HepG2 (cell line): ENCODE data around the gene GPR87. TPM values are rescaled to one million over a fixed set of nuclear protein-coding genes. Genes with fewer than 3 reads are reported as not detected.

Source experiments
- ATAC-seq: fragments of 200-7000 bp; cut with Tn5 transposase; 3 replicates; pipeline ENCODE4 v1.9.1; 2020; ENCODE audit warnings: mild to moderate bottlenecking, moderate library complexity
- BruUV-seq: library from RNA; stranded (reverse); fragments of 400-500 nt; replicated peaks from 2 replicates; lab custom pipeline; 2021; lab: Mats Ljungman, UMichigan
- CTCF ChIA-PET: fragments of 300-600 bp; formaldehyde crosslinking; extraction: SDS; loops from one replicate; lab custom pipeline; 2021; ENCODE audit warnings: low total read pairs, inconsistent platforms, low intra/inter-chr PET ratio; lab: Yijun Ruan, JAX
- POLR2A ChIA-PET: fragments of 350-600 bp; sonication (Branson Sonifier 250); formaldehyde crosslinking; loops from one replicate; lab custom pipeline; 2020; ENCODE audit warnings: antibody characterized with exemption, inconsistent platforms; lab: Yijun Ruan, JAX
- DNase-seq: peaks from one replicate; pipeline ENCODE4 v3.0.0-alpha.2; 2015; ENCODE audit warnings: low spot score
- FAIRE-seq: peaks from 3 replicates; lab custom pipeline; 2011; peaks lifted over from hg19 to GRCh38; lab: Jason Lieb, UNC
- H2AFZ ChIP-seq: one replicate; pipeline ENCODE4 v1.6.1; 2011; ENCODE audit warnings: low read length, inconsistent platforms
- H3K27ac ChIP-seq: fragments of 300-600 bp; 3 replicates; pipeline ENCODE4 v1.8.0; 2011; ENCODE audit warnings: mixed run types, mild to moderate bottlenecking, mixed read lengths, low read length, inconsistent platforms; ENCODE audit not compliant: insufficient read depth; ENCODE audit errors: extremely low read length
- H3K27me3 ChIP-seq, 2 experiments: fragments of 200-600 bp in 1 of 2; 2 replicates in 1 of 2; 3 replicates in 1 of 2; pipeline versions ENCODE4 v1.6.0 to v1.8.0; 2011; ENCODE audit warnings: low read length in 2 of 2, mild to moderate bottlenecking in 2 of 2, moderate library complexity in 2 of 2, inconsistent platforms in 1 of 2; ENCODE audit not compliant: insufficient read depth in 2 of 2, control insufficient read depth in 1 of 2
- H3K36me3 ChIP-seq, 2 experiments: fragments of 200-600 bp in 1 of 2; replicated peaks in 1 of 2; 2 replicates in 1 of 2; 3 replicates in 1 of 2; pipeline versions ENCODE4 v1.5.1 to v1.8.0; 2011; ENCODE audit warnings: low read length in 2 of 2, inconsistent platforms in 1 of 2; ENCODE audit not compliant: insufficient read depth in 2 of 2, control insufficient read depth in 1 of 2
- H3K4me1 ChIP-seq: 2 replicates; pipeline ENCODE4 v1.5.1; 2012; ENCODE audit warnings: low read length, inconsistent platforms; ENCODE audit not compliant: insufficient read depth
- H3K4me2 ChIP-seq: 2 replicates; pipeline ENCODE4 v1.6.0; 2011; ENCODE audit warnings: low read depth, low read length, inconsistent platforms
- H3K4me3 ChIP-seq, 3 experiments: fragments of 200-600 bp in 1 of 3; sonication (generic), shearing (Covaris generic) in 1 of 3; replicated peaks in 1 of 3; 2 replicates each; pipeline ENCODE4 v1.5.1; 2011 to 2016; ENCODE audit warnings: low read length in 3 of 3, inconsistent platforms in 2 of 3, low read depth in 2 of 3, mild to moderate bottlenecking in 2 of 3, control low read depth in 1 of 3, mixed read lengths in 1 of 3; ENCODE audit not compliant: insufficient read depth in 1 of 3
- H3K79me2 ChIP-seq: one replicate; pipeline ENCODE4 v1.6.1; 2011; ENCODE audit warnings: low read length, inconsistent platforms; ENCODE audit not compliant: insufficient read depth
- H3K9ac ChIP-seq: 2 replicates; pipeline ENCODE4 v1.6.0; 2011; ENCODE audit warnings: mild to moderate bottlenecking, low read depth, low read length, inconsistent platforms; ENCODE audit not compliant: insufficient read depth
- H3K9me3 ChIP-seq: 2 replicates; pipeline ENCODE4 v1.5.1; 2012; ENCODE audit warnings: mild to moderate bottlenecking, low read length
- H4K20me1 ChIP-seq: 2 replicates; pipeline ENCODE4 v1.6.0; 2011; ENCODE audit warnings: inconsistent platforms, mild to moderate bottlenecking, low read length, moderate library complexity; ENCODE audit not compliant: insufficient read depth
- JDP2 ChIP-seq: sonication (generic); formaldehyde crosslinking; IDR thresholded peaks from 2 replicates; pipeline ENCODE4 v1.8.1; 2022; ENCODE audit warnings: missing genetic modification reagents, borderline replicate concordance
- SNAI1 ChIP-seq: sonication (generic); formaldehyde crosslinking; IDR thresholded peaks from 2 replicates; pipeline ENCODE4 v1.5.0; 2020; ENCODE audit warnings: mild to moderate bottlenecking, missing genetic modification reagents, borderline replicate concordance
- ZHX2 ChIP-seq, 2 experiments: sonication (generic) in 1 of 2; formaldehyde crosslinking in 1 of 2; IDR thresholded peaks; 2 replicates each; pipeline versions ENCODE4 v1.6.1 to v1.9.0; 2014 to 2022; ENCODE audit warnings: antibody characterized with exemption in 1 of 2, borderline replicate concordance in 1 of 2, inconsistent platforms in 1 of 2, low read depth in 1 of 2, missing genetic modification reagents in 1 of 2
- ZNF30 ChIP-seq: sonication (generic); formaldehyde crosslinking; IDR thresholded peaks from 2 replicates; pipeline ENCODE4 v1.5.0; 2020; ENCODE audit warnings: mild to moderate bottlenecking, missing genetic modification reagents
- ZNF333 ChIP-seq: sonication (generic); formaldehyde crosslinking; IDR thresholded peaks from 2 replicates; pipeline ENCODE4 v1.4.0; 2020; ENCODE audit warnings: mild to moderate bottlenecking, missing genetic modification reagents, borderline replicate concordance
- ZNF446 ChIP-seq: sonication (generic); formaldehyde crosslinking; IDR thresholded peaks from 2 replicates; pipeline ENCODE4 v1.5.0; 2020; ENCODE audit warnings: mild to moderate bottlenecking, missing genetic modification reagents
- WGBS: methylation state at CpG from one replicate; pipeline ENCODE4 v1.1.6; 2017; ENCODE audit warnings: low lambda C conversion rate; 5-methylcytosine and 5-hydroxymethylcytosine counted together
- in situ Hi-C: cut with HindIII; loops from 2 replicates; pipeline ENCODE4 v1.10.0; 2017; ENCODE audit warnings: low pct_unique_long_range_greater_than_20kb; ENCODE audit not compliant: extremely low pct_ligation_motif_present
- intact Hi-C: fragments of 100-400 bp; cut with micrococcal nuclease; formaldehyde crosslinking; loops from one replicate; pipeline ENCODE4 v1.10.0; 2022; ENCODE audit not compliant: unreplicated experiment
- polyA plus RNA-seq, 8 experiments: library from polyadenylated mRNA; depleted of rRNA in 3 of 8; stranded (reverse) in 7 of 8; unstranded in 1 of 8; fragments of >200 nt; fragmentation: Illumina TruSeq in 4 of 8; extraction: Trizol in 4 of 8; gene quantifications; 2 replicates each; pipeline versions ENCODE4 v1.2.1 to v1.2.3, GENCODE V29; 2011 to 2016; ENCODE audit warnings: low read depth in 4 of 8, missing spikeins in 1 of 8, mixed read lengths in 1 of 8; ENCODE audit not compliant: insufficient read depth in 1 of 8
- total RNA-seq, 5 experiments: library from RNA; depleted of rRNA; stranded (reverse); fragments of >200 nt; fragmentation: Illumina TruSeq; extraction: Trizol; gene quantifications; 2 replicates each; pipeline ENCODE4 v1.2.3, GENCODE V29; 2016; ENCODE audit warnings: low read depth in 1 of 5
- TF ChIP-seq, protein P1 (sequence below): fragments of 450-650 bp; IDR thresholded peaks from 2 replicates; pipeline ENCODE4 v1.6.1; 2016
- TF ChIP-seq, protein P2 (sequence below): sonication (generic); formaldehyde crosslinking; IDR thresholded peaks from 2 replicates; pipeline ENCODE4 v1.9.0; 2021; ENCODE audit warnings: missing genetic modification reagents, borderline replicate concordance

GPR87 gene
- total and polyA plus RNA-seq, 2 of the 13 experiments (the other 11 are each of a cell fraction or from before 2014, with no cell fraction given) = not detected

- FAIRE-seq (no peak), ATAC-seq (no peak), DNase-seq (no peak)
- H3K9me3 ChIP-seq = no peaks in the 10 kb centered on the region
- H3K27me3 ChIP-seq = no peaks in the 10 kb centered on the region
- ChIA-PET POLR2A (no interaction called here), CTCF (interaction anchor here (1.9 kb wide), 1 partner anchor 100 kb away, joined by 11 read pairs; no protein-coding TSS in a partner anchor)
- in situ Hi-C loops (no loop called here), intact Hi-C loops (no loop called here)
- no peaks in the 10 kb centered on the region for H4K20me1 ChIP-seq
- H3K27ac ChIP-seq = no peak overlapping the region
- H3K9ac ChIP-seq = no peak overlapping the region
- H3K4me1 ChIP-seq = no peaks in the 10 kb centered on the region
- H3K4me2 ChIP-seq = no peak overlapping the region
- no peak overlapping the region for H3K4me3 ChIP-seq
- BruUV-seq = no TSS peak
- WGBS = 31% methylated on average over 10 of the region's 10 CpGs
- H3K79me2 ChIP-seq = no peaks in the 10 kb centered on the region
- H3K36me3 ChIP-seq = no peaks in the 10 kb centered on the region
- no peak overlapping the region for H2AFZ ChIP-seq
- TF ChIP-seq JDP2 (CRISPR knock-in tag) (no peak), SNAI1 (no peak), ZHX2 (IDR thresholded peaks at IDR 0.05; ENCODE audit: low read depth) (no peak), ZHX2 (CRISPR knock-in tag; IDR thresholded peaks at IDR 0.05; ENCODE audit: borderline replicate concordance) (no peak), ZNF30 (no peak), ZNF446 (CRISPR knock-in tag) (no peak), ZNF333 (CRISPR knock-in tag) (no peak)
- TF ChIP-seq, protein P1, sequence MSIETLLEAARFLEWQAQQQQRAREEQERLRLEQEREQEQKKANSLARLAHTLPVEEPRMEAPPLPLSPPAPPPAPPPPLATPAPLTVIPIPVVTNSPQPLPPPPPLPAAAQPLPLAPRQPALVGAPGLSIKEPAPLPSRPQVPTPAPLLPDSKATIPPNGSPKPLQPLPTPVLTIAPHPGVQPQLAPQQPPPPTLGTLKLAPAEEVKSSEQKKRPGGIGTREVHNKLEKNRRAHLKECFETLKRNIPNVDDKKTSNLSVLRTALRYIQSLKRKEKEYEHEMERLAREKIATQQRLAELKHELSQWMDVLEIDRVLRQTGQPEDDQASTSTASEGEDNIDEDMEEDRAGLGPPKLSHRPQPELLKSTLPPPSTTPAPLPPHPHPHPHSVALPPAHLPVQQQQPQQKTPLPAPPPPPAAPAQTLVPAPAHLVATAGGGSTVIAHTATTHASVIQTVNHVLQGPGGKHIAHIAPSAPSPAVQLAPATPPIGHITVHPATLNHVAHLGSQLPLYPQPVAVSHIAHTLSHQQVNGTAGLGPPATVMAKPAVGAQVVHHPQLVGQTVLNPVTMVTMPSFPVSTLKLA = no peak
- TF ChIP-seq, protein P2, sequence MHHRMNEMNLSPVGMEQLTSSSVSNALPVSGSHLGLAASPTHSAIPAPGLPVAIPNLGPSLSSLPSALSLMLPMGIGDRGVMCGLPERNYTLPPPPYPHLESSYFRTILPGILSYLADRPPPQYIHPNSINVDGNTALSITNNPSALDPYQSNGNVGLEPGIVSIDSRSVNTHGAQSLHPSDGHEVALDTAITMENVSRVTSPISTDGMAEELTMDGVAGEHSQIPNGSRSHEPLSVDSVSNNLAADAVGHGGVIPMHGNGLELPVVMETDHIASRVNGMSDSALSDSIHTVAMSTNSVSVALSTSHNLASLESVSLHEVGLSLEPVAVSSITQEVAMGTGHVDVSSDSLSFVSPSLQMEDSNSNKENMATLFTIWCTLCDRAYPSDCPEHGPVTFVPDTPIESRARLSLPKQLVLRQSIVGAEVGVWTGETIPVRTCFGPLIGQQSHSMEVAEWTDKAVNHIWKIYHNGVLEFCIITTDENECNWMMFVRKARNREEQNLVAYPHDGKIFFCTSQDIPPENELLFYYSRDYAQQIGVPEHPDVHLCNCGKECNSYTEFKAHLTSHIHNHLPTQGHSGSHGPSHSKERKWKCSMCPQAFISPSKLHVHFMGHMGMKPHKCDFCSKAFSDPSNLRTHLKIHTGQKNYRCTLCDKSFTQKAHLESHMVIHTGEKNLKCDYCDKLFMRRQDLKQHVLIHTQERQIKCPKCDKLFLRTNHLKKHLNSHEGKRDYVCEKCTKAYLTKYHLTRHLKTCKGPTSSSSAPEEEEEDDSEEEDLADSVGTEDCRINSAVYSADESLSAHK (CRISPR knock-in tag) = no peak
Observed at GRCh38 chr3:151328298-151328995, 11.8 kb upstream of the GPR87 start.
